GM12864 (cell line): Measurements from ENCODE around the gene PCNX2.

Source experiments
- DNase-seq: peaks from one replicate; pipeline ENCODE4 v3.0.0-alpha.2; 2011; ENCODE audit warnings: low read depth
- H3K4me3 ChIP-seq: 2 replicates; pipeline ENCODE4 v1.5.1; 2011; ENCODE audit warnings: mild to moderate bottlenecking, low read depth, low read length, control low read depth
- TF ChIP-seq, protein P1 (sequence below): IDR thresholded peaks from 2 replicates; pipeline ENCODE4 v1.5.1; 2011; ENCODE audit warnings: low read depth, mild to moderate bottlenecking, moderate library complexity, low read length, control low read depth, inconsistent platforms; ENCODE audit errors: missing control alignments

PCNX2 gene

DNA sequence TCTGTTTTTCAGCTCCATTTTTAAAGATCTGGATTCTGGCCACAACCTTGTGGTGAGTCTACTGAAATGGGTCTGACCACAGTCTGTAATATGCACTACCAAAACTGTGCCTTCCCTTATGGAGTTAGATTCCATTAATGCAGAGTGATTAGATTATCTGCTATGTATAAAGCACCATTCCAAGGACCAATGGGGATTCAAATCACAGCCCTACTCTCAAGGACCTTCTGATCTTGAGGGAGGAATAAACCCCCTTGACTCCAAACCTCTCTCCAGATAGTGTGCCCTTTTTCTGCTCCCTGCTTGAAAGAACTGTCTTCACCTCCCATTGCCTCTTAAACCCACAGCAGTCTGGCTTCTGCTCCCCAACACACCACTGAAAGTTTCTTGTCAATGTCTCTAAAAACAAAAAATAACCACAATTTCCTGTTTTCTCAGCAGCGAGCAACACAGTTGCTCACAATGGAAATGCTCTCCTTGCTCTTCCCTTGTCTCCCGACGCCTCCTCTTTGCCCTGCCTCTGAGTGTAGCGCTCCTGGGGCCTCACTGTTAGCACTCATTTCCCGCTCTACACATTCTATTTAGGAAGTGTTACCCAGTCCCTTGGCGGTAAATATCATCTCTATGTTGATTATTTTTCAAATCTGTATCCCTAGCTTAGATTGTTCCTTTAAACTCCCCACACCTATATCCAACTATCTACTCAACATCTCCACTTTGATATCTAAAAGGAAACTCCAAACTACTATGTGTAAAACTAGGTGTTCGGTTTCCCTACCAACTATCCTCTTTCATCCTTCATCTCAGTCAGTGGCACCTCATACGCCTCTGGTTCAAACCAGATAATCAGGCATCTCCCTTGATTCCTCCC, 13.6 kb downstream of the PCNX2 start:
- TF ChIP-seq, protein P1, sequence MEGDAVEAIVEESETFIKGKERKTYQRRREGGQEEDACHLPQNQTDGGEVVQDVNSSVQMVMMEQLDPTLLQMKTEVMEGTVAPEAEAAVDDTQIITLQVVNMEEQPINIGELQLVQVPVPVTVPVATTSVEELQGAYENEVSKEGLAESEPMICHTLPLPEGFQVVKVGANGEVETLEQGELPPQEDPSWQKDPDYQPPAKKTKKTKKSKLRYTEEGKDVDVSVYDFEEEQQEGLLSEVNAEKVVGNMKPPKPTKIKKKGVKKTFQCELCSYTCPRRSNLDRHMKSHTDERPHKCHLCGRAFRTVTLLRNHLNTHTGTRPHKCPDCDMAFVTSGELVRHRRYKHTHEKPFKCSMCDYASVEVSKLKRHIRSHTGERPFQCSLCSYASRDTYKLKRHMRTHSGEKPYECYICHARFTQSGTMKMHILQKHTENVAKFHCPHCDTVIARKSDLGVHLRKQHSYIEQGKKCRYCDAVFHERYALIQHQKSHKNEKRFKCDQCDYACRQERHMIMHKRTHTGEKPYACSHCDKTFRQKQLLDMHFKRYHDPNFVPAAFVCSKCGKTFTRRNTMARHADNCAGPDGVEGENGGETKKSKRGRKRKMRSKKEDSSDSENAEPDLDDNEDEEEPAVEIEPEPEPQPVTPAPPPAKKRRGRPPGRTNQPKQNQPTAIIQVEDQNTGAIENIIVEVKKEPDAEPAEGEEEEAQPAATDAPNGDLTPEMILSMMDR, result no peak
- DNase-seq, result no peak
- H3K4me3 ChIP-seq, result no peak overlapping the region

DNA sequence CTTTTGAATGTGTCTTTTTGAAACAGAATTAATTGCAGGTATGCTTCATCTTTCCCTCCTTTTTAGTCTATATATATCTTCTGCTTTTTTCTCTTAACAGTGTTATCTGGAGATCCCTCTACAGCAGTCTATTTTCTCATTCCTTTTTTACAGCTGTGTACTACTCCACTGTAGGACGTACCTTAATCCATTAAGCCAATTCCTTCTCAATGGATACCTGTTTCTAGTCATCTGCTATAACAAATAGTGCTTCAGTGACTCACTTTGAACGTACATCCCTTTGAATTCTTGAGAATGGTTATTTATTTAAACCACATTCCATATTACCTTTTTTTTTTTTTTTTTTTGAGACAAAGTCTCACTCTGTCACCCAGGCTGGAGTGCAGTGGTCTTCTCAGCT, 15.6 kb downstream of the PCNX2 start:
- TF ChIP-seq, protein P1, result no peak
- DNase-seq, result no peak
- no peak overlapping the region for H3K4me3 ChIP-seq

DNA sequence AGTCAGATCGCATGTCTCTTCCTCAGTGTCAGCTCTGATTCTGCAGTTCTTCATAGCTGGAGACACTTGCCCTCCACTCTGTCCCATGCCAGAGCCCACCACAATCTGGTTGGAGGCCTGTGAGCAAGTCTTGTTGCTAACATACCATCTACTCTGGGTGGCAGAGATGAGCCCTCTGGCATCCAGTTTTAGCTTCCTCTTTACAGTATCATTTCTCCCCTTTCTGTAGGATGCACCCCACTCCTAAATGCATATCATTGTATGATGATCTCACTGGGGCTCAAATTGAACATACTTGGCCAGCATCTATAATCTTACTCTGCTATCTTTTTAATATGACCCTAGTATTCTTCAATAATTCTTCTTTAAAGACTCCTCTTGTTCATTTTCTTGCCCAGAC, 16.9 kb downstream of the PCNX2 start:
- TF ChIP-seq, protein P1, result no peak
- DNase-seq, result no peak
- H3K4me3 ChIP-seq, result no peak overlapping the region

DNA sequence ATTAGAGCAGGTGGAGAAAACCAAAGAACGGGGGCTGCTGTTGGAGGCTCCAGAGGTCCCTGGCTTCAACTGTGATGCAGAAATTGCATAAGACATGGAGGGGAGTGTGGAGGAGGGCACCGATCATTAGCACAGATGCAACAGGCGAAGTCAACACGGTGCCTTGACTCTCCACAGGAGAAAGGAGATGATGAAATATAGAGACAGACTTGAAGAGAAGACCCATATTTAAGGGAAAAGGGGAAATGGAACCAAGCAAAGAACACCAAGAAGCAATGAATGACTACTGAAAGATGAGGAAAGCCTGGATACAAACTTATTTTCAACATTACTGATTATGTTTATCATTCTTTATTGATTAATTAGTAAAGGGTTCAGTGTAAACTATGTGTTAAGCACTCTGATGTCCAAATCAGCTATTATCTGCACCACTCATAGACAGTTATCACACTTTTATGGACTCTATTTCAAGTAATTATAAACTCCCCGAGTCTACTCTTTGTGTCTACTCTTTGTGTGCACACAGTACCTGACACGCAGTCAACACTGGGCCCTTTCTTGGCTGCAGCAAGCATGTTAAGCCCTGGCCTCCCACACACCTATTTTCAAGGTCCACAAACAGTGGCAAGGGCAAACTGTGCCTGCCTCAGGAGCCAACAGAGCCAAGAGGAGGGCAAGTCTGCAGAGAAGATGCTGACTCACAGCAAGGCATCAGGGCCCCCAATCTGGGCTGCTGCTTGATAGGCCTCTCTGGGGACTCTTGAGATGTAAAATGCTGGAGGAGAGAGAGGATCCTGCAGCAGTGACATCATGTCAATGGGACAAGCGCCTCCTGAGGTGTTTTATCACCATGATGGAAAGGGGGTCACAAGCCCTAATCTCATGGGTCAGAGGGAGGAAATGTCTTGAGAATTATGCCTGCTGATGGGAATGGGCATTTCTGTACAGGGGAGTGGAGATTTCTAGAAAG, 17.6 kb downstream of the PCNX2 start:
- TF ChIP-seq, protein P1, result no peak
- DNase-seq, result no peak
- H3K4me3 ChIP-seq, result no peak overlapping the region

DNA sequence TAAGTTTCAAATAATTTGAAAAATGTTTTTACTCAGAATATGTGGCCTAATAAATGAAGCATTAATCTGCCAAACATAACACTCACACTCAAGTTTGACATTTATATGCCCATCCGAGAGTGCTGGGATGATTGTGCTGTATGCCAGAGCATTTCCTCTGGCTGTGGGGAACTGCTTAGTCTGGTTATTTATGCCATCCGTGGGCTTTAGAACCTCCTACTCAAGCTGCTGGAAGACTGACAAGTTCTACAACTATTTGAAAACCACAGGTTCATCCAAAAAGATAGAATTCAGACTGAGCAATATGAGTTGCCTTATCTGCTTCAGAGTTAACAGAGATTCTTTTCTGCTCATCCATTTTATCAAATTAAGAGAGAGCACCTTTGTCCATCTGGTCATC, 25.9 kb downstream of the PCNX2 start:
- no peak for DNase-seq
- H3K4me3 ChIP-seq, result no peak overlapping the region
- TF ChIP-seq, protein P1, result no peak

DNA sequence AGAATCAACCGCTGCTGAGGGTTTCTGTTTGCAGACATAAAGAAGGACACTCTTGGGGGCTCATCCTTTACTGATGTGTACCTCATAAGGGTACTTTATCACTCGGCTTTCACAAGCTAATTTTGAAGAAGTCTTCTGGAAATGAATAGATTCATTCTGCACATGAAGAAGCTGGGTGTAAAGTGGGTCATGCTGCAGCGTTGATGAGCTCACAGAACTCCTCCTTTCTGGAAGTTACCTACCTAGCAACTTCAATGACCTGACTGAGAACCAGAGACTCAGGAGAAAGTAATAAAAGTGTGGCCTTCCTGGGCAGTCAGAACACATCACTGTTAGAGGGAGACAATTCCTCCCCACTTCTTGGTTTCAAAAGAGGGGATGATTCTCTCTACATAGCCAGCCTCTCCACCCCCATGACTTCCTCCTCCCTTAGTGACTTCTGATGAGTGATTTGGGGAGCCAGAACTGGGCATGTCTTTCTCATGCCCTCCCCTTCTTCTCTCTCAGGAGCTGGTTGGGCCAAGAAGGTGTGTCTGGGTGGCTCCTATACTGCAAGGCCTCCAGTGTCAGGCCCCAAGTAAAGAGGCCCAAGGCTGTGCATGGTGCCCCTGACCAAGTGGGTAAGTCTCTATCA, 27.0 kb downstream of the PCNX2 start:
- DNase-seq, result no peak
- no peak overlapping the region for H3K4me3 ChIP-seq
- TF ChIP-seq, protein P1, result no peak
